D341Med (cell line): Measurements from ENCODE around the gene MBOAT1.

Experiments
- DNase-seq: peaks from one replicate; pipeline ENCODE4 v3.0.0; 2012; ENCODE audit warnings: low spot score

MBOAT1 gene

DNA sequence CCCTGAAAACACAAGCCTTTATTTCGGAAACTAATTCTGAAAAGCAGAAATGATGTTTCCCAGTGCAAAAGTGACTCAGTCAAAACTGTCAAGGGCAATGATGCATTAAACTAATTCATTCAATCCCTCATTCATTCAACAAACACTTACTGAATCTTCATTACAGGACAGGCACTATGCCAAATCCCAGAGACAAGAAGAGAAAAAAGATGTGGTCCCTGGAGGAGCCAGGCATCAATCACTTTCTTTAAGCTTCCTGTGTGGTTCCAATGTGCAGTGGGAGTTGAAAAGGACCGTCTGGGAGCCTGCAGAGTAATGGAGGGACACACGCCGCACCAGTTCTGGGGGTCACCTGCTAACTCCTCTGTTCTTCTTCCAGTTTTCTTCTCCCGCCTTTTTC, 113.1 kb downstream of the MBOAT1 start:
- no peak for DNase-seq

DNA sequence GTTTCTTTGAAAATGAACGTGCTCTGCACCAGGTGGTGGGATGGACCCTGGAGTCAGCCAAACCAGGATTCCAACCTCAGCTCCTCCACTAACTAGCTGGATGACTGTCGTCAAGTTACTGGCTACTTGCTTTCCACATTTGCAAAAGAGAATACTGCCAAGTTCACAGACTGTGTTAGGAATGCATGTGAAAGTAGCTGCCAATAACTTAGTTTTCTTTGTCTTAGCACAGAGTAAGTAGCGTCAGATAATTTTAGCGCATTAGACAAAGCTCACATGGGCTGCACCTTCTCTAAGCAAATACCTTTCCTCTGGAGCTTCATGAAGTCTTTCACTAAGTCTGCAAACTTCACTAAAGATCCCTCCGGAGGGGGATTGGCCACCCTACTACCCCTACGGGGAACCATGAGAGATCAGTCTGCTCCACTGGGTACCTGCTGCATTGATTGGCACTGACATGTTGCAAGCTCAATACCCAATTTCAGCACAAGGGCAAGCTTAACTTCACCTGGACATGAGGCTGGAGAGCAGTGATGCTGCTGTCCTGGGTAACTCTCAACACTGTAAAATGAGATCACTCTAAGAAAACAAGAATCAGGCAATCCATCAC, 113.9 kb downstream of the MBOAT1 start:
- DNase-seq, result no peak

GRCh38 chr6:20096536-20096935, 115.7 kb downstream of the MBOAT1 start:
- DNase-seq, result no peak

- no peak for DNase-seq
Measured at GRCh38 chr6:20095436-20095835, 116.8 kb downstream of the MBOAT1 start.

DNA sequence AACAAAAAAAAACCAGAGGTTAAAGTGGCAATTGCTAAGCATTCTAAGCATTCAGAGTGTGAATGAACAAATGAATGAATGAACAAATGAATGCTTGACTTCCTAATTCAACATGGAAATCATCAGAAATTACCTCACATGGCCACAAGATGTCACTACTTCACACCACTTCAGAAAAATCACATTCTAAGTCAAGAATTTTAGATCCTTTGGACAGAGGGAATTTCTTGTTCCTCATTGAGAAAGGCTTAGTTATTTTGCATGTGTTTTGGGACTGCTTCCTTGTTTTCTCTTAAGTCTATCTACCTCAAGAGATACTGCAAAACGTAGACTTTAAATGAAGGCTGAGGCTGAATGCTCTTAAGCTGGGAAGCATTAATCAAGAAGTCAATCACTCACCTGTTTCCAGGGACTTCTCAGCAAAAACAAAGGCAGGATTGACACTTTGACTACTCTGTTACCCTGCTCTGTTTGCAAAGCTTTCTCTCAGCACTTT, 120.2 kb downstream of the MBOAT1 start:
- peak; percentile 36 for DNase-seq

GRCh38 chr6:20086992-20087391, 125.3 kb downstream of the MBOAT1 start:
- DNase-seq, result no peak

- DNase-seq, result no peak
Measured at GRCh38 chr6:20085817-20086216, 126.5 kb downstream of the MBOAT1 start.

GRCh38 chr6:20084411-20084810, 127.9 kb downstream of the MBOAT1 start:
- DNase-seq, result no peak

DNA sequence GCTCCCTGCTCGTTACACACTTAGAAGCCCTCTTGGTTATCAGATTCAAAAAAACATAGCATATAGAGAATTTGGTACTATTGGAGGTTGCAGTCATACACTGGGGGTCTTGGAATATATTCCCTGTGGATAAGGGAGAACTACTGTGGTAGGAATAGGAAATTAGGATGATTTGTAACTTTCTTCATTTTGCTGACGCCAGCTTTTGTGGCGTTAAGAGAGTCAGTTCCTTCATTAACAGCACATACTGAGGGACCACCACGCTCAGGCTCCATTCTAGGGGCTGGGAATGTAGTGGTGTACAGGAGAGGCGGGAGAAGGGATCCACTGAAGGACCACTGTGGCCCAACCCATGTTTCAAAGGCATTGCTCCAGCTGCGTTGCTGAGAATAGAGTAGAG, 140.3 kb downstream of the MBOAT1 start:
- no peak for DNase-seq

DNA sequence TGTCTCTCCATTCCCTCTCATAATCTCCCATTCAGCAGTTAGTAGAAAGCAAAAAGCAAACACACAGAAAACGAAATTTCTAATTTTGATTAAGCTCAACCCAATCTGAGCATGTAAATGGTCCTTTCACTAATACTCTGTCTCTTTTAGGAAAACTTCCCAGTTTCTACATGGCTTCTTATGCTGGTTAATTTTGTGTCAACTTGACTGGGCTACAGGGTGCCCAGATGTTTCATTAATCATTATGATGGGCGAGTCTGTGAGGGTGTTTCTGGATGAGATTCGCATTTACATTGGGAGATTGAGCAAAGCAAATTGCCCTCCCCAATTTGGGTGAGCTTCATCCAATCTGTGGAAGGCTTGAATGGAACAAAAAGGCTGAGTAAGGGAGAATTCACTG, 142.2 kb downstream of the MBOAT1 start:
- no peak for DNase-seq

DNA sequence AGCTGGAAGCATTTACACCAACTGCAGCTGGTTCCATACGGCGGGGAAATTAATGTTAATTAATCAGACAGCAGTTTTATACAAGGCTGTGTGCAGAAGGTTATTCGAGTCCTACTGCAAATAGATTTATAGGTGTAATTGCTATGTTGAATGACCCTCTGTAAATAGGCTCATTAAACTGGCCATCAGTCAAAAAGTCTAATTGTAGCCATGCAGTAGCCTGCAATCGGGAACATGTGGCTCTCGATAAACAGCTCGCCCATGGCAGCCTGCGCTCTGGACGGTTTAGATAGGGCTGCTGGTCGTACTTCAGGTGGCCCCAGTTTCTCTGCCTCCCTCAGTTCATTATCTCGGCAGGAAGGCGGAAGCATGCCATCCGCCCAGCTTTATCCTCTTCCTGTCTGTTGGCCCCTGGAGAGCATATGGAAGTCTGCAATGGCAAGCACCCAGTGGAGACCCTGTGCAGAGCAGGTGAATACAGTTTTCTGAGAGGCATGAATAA, 143.2 kb downstream of the MBOAT1 start:
- no peak for DNase-seq

DNA sequence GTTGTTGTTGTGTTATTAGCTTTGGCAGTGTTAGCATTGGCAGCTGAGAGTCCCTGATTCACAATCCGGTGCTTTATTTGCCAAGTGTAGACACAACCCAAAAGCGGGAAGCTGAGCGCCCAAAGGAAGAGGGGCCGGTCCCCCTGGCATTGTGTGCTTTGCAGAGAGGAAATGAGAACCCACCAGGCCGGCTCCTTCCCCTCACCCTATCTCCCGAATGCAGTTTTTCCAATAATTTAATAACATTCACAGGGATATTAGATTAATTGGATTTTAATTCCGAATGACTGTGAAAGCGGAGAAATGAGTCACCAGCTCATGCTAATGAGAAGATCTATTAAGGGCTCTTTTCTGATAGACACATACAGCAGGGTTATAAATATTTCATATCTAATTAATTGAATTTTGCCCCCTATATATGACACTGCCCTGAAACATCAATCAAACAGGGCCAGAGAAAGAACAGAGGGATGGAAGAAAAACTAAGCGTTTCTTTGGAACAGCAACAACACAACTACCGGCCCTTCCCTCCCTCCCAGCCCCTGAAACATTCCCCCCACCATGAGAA, 143.8 kb downstream of the MBOAT1 start:
- DNase-seq, result no peak

- DNase-seq, result no peak
Measured at GRCh38 chr6:20061952-20062351, 150.3 kb downstream of the MBOAT1 start.

DNA sequence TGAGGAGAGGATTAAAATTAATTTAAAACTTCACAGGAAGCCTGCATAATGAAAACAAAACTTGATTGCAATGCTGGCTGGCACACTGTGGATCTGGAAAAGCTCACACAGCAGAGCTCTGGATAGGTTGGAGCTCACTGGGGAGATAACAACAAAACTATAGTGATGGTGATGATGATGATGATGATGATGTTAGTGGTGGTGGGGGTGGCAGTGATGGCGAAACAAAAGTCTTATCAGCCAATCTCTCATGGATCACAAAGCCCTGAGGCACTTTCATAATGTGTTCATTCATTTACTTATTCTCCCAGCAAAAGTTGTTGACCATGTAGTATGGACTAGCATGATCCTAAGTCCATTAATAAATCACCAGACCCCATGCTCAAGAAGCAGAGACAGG, 152.0 kb downstream of the MBOAT1 start:
- DNase-seq, result no peak

DNA sequence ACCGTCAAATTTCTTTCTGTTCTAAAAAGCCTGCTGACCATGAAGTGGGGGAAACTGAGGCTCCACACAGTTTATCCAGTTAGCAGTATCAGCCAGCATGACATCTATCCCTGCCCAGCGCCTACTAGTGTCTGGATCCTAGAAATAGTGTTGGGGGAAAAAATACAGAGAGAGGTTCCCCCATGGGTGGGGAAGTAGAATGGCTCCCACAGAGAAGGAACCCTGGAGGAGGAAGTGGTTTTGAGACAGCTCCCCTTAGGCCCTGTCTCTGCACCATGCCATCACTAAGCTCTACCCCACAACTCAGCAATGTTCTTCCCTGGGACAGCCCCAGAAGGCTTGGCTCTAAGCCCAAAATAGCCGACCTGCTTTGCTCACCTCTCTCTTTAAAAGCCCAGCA, 153.4 kb downstream of the MBOAT1 start:
- no peak for DNase-seq

DNA sequence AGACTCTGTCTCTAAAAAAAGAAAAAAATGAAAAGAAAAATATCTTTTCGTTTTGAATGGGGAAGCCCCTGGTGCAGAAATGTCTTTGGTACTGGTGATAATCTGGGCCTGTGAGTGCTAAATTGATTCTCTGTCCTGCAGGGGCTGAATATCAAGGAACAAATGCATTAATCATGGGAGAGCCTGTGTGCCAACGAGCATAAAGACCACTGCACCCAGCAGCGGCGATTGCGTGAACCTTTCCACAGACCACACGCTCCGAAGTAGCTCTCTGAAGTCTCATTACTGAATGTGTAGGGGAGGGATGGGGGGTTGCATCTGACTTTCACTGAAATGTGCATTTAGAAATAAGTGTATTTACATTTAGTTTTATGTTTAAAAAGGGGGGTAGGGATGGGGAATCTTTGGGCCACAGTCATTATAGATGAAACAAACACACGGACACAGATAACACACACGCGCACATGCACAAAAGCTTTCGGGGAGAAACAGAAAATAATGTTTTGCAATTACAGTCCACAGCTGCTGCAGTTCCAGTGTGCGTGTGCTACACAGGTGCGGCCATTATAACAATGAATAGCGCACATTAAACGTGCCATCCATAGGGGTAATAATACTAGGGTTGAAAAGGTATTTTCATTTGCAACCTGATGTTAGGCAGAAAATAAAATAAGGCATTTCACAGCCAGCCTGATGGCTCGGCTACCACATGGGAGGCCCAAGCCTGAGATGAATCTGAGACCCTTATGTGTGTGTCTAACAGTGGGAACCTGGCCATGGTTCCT, 154.0 kb downstream of the MBOAT1 start:
- DNase-seq, result no peak

- DNase-seq, result peak; percentile 59
Measured at GRCh38 chr6:20056350-20056992, 155.8 kb downstream of the MBOAT1 start.

DNA sequence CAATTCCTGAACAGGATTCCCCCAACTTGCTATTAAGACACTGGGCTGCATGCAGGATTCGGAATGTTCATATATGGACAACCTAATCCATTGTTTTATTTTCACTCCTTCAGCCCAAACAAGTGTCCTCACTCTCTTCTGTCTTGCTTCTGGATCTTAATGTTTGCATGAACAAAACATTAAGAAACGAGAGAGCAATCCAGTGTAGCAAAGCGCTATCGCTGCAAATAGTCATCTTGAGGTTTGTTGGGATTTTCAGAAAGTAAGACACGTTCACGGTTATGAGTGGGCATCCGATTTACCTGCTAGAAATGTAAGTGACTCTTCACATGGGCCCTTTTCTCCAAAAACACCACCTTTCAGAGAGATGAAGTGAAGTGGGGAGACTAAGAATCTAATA, 156.4 kb downstream of the MBOAT1 start:
- DNase-seq, result no peak
